RPMI8226 (cell line): ENCODE results near the gene INPP5A.
"Not testable (repeated sequence)": the region's sequence is repeated elsewhere in the genome, so short reads cannot be mapped to it uniquely, and the experiment has no call there.

ENCODE experiments used
- DNase-seq: peaks from one replicate; pipeline ENCODE4 v3.0.0-alpha.2; 2015

Gene INPP5A

DNA sequence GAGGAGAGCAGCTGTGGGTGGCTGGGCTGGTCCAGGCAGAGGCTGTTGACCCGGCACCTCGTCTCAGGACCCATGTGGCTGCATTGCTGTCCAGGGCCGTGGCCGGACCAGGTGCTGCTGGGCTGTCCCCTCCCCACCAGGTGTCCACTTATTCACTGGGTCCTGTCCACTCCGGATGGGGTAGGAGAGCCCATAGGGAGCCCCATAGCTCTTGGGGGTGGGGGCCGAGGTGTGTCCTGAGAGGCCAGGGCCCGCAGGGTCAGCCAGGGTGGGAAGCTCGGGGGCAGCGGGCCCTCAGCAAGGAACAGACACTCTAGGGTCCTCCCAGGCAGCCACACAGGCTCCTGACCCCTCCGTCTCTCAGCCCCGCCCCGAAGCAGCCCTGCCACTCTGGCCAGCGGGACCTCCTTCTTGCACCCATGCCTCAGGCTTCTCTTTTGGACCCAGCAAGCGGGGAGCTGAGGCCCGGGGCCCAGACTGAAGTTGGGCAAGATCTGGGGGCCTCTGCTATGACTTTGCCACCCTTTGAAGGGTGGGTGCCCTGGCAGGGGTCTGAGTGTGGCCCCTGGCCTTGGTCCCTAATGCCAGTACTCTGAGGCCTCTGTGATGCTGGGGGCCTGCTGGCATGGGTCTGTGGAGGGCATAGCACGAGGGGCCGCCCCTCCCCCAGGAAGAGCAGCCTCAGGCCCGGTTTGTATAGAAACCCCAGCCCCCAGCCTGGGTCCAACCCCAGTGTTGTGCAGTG lies 162.0 kb downstream of the INPP5A start:
- no peak for DNase-seq

DNA sequence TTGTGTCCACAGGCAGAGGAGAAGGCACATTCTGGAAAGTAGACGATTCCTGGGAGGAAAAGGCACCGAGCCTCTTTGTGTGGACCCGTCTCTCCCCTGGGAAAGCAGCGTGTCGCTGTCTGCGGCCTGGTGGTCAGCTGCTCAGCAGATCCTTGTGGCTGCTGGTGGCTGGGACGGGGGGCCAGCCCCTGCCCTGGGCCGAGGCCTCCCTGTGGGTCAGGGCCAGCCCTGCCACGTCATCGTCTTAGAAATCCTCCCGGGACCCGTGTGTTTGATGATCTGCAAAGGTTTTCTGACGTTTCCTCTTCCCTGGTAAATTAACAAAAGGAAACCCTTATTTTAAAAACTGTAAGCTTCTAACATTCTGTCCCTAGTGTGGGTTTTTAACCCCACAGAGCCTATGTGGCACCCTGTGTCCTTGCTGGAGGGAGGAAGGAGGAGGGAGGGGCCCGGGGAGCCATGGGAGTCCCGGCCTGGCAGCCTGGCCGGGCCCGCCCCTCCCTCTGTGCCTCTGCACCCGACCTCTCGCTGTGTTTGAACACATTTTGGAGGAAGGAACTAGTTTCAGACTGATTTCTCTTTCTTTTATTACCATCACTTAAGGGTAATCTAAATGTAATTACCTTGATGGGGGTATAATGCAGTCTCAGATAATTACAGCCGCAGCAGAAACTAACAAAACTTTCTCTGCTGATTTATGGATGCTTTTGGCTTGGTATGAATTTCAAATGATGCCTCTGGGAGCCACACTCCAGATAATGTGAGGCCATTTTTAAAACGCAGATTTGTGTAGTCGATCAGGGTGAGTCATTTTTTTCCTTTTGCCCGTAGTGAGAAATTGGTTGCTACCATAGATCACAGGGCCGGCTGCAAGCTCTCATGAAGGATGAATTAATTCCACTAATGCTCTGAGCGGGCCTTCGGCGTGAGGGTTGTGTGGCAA lies 162.8 kb downstream of the INPP5A start:
- no peak for DNase-seq

DNA sequence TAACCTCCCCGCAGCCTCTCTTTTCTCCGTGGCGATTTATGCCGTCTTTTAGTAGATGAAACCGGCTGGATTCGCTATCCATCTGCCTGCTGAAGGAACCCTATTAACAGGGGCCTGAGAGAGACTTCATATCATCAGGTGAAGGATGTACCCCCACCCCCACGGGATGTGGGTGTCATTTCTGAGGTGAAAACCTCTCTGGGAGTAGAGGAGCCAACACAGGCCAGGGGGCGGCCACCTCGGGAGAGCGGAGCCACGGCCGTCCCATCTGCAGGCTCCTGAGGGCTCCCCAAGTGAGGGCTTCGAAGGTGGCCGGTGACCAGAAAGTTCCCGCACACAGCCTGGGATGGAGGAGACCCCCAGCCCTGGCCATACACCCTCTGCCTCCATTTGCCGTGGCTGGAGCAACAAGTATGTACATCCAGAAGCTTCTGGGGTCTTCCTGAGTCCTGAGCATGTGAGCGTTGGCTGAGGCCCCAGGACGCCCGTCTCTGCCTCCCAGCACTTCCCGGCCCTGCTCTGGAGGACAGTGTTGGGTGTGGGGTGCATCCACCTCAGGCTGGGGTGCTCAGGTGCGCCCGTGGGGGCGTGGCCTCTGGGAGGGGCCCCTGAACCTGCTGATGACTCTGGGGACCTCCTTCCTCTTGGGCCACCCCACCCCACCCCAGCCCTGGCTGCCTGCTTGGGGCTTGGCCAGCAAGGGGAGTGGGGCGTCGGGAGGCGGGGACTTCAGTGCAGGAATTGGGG lies 163.7 kb downstream of the INPP5A start:
- no peak for DNase-seq

DNA sequence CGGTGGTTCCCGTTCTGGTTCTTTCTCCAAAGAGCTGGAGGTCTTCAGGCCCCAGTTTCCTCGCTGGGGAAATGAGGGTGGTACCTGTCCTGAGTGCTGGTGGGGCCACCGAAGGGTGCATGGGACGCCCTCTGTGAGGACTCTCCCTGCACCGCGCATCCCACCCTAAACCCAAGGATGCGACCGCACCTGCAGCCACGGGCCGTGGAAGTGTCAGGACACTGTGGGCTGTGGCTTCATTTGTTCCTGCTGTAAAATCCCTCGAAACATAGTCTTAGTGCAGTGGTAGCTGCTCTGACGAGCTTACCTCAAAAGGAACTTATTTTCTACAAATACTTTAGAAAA lies 164.2 kb downstream of the INPP5A start:
- DNase-seq, result no peak

DNA sequence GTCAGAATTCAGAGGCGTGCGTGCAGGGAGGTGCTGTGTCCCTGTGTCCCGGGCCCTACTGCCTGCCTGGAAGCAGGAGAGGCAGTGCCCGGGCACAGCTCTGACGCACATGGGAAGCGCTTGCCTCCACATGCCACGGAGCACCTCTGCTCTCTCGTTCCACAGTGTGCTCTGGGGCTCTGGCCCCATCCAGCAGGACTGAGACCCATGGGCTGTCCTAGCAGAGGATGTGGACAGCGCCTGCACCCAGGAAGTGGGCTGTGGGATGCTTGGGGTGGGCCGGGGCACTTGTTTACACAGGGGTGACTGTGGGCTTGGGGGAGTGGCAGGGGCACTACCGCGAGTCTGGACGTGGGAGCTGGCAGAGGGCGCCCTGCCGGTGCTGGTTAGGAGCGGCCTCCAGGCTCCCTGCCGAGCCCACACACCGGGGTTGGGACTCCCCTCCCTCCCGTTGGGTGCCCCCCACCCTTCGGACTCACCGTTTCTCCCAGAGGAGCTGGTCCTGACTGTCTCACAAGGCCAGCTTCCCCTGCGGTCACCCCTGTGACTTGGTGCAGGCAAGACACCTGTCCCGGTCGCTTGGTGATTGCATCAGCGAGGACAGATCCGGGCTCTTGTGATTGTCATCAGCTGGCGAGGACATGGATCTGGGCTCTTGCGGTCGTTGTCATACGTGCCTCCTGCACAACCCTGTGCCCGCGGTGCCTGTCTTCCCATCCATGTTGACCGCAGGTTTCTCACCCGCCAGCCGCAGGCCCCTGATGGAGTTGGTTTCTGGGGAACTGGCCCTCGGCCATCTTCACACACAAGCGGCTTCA lies 165.2 kb downstream of the INPP5A start:
- DNase-seq, result no peak

DNA sequence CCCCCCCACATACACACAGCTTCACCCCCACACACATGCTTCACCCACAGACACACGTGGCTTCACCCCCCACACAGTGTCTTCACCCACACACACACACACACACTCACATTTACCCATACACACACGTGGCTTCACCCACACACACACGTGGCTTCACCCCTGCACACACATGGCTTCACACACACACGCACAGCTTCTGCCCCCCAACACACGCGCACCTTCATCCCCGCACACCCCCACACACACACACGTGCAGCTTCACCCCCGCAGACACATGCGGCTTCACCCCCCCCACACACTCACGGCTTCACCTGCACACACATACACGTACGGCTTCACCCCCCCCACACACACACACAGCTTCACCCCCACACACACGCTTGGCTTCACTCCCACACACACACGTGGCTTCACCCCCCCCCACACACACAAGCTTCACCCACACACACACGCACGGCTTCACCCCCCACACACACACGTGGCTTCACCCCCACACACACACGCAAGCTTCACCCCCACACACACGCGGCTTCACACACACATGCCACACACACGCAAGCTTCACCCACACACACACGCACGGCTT lies 165.9 kb downstream of the INPP5A start:
- DNase-seq, result no peak

DNA sequence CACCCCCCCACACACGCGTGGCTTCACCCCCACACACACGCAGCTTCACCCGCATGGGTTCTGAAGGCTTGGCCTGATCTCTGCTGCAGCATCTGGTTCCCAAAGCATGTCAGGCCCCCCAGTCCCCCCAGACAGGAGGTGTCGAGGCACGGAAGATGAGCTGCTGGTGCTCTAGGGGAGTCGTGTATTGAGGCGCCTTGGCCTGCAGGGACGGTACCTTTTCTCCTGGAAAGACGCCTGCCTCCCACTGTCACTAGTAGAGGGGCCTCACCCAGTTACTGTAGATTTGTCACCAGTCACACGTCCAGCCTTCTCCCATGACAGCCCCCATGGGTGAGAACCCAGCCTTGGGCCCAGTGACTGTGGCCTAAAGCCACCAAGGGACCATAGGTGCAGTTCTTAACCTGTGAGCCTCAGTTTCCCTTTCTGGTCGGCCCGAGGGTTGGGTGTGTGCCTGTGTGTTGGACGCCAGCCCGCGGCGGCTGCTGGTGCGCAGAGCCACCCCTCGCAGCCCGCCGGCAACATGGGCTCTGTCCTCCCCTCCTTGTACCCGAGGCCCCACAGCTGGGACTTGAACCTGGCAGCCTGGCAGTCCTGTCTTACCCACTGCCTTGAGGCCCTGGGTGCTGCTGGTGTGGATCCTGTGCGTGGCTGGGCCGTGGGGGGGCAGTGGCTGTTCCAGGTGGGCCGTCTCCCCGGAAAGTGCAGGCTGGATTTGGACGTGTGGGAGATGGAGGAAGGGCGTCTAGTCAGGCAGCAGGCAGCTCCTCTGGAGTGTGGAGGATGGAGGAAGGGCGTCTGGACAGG lies 166.6 kb downstream of the INPP5A start:
- DNase-seq, result no peak

DNA sequence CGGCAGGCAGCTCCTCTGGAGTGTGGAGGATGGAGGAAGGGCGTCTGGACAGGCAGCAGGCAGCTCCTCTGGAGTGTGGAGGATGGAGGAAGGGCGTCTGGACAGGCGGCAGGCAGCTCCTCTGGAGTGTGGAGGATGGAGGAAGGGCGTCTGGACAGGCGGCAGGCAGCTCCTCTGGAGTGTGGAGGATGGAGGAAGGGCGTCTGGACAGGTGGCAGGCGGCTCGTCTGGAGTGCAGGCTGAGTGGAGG lies 167.2 kb downstream of the INPP5A start:
- DNase-seq, result not testable (repeated sequence)

DNA sequence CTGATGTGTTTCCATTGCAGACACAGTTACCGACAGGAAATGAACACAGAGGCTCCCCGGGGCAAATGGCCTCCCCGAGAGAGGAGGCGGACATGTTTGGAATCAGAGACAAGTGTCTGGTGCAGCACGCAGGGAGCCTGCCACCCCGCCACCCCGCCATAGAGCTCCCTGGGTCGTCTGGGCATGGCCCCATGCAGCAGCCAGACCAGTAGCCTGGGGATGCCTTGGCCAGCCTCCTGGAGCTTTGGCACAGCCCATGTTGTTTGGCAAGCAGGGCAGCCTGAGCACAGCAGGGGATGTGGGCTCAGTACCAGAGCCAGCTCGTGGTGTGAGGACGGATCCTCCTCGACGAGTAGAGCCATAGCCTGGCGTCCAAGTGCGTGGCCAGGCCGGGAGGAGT lies 167.6 kb downstream of the INPP5A start:
- DNase-seq, result no peak

DNA sequence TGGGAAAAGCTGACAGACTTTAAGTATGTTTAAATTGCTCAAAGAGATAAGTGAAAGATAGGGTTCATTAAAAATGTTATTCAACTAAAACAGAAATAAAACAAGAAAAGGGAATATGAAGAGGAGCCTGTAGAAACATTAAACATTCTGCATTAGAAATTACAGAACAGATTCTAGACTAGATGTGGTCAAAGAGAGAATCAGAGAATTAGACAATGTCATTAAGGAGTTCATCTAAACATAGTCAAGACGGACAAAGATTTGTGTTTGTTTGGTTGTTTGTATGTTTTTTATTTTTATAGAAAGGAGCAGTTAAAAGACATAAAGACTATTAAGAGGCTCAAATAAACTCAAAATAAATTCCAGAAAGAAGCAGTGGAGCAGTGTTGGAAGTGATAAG lies 168.4 kb downstream of the INPP5A start:
- no peak for DNase-seq

DNA sequence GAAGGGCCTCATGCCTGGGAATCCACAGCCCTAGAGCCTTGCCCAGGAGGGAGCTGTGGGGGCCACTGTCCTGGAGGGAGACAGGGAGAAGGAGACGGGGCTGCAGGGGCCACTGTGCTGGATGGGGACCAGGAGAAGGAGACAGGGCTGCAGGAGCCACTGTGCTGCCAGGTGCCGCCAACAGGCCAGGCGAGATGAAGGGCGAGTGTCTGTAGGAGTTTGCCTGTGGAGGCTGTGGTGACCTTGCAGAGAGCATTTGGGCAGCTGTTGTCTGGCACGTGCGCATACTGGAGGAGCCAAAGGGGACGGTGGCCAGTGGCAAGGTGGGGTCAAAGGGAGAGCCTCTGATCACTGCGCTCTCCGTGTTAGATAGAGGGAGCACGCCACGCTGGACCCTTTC lies 169.1 kb downstream of the INPP5A start:
- DNase-seq, result no peak

DNA sequence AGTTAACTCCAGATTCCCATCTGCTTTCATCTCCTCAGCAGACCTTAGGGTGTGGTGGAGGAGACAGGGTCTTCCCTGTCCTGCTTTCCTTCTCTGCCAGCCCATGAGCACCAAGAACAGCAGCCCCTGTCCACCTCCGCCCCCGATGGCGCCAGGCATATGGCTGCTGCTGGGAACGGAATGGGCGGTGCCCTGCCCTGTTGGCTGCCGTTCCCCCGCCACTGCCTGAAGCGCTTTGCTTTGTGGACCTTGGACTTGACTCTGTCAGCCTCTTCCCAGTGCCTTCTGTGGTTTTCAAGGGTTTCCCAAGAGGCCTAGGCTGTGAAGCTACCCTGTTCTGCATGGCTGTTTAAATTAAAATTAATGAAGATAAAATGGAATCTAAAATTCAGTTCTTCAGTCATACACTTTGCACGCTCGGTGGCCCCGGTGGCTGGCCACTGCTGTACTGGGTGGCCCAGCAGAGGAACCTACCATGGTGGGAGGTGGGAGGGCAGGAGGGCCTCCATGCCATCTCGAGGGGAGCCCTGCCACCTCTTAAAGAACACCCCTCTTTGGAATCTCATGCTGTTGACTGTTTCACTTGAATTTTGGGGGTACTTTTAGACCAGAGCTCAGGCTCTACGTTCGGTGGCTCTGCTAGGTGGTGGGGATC lies 169.7 kb downstream of the INPP5A start:
- DNase-seq, result no peak

DNA sequence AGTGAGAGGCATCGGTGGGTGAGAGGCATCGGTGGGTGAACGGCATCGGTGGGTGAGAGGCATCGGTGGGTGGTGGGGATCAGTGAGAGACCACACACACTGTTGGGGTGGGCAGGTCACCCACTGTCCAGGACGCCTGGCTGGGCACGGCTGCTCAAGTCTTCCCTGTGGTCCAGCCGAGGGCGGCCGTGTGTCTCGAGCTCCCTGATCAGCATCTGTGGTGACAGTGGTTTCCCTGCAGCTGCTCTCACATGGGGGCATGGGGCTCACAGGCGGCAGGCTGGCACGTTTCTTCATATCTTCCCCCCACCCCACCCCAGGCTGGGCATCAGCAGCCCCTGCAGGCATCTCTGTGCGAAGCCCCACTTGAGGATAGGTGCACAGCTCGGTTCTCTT lies 170.2 kb downstream of the INPP5A start:
- no peak for DNase-seq

DNA sequence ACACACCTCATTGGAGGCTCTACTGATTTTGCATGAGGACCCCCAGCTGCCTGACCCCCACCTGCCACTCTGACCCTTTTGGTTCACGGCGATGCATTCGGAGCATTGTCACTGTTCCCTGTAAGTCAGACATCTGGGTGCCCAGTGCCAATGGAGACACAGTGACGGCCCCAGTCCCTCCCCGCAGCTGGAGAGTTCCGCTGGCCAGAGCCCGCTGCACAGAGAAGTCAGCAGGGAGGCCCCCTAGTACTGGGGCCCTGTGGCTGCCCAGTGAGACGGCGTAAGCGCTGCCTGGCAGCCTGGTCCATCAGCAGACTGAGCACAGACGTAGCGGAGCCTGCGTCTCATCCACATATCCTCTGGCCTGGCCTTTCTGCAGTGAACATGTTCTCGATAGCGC lies 170.9 kb downstream of the INPP5A start:
- DNase-seq, result no peak

DNA sequence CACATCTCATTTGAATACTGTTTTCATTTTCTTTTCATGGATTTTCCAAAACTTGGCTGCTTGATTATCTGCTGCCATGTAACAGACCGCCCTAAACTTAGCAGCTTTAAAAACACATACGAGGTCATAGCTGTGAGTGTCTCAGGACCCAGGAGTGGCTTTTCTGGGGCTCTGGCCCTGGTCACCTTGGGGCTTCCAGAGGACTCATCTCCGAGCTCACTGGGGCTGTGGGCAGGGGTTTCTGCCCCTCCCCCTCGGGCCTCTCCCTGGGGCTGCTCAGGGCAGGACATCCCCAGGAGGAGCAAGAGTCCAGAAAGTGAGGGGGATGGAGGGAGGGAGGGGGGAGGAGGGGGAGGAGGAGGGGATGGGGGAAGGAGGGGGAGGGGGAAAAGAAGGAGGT lies 171.3 kb downstream of the INPP5A start:
- DNase-seq, result no peak

DNA sequence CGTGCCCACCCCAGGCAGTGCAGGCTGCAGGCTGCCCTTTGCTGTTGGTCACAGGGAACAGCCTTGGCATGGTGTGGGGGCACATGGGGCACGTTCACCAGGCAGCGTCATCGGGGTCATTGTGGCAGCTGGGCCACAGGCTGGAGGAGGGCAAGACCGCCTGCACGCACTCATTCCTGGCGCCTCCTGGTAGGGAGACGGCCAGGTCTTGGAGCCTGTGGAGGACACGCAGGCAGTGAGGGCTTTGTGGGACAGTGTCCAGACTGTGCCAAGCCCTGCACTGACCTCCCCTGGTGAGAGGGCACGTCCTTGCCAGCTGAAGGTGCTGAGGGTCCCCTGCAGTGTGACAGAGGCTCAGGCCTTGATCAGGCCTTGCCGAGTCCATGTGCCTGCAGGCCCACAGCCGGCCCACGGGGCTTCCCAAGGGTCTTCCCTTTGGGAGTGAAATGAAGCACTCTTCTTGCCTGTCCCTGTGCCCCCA lies 171.9 kb downstream of the INPP5A start:
- no peak for DNase-seq

DNA sequence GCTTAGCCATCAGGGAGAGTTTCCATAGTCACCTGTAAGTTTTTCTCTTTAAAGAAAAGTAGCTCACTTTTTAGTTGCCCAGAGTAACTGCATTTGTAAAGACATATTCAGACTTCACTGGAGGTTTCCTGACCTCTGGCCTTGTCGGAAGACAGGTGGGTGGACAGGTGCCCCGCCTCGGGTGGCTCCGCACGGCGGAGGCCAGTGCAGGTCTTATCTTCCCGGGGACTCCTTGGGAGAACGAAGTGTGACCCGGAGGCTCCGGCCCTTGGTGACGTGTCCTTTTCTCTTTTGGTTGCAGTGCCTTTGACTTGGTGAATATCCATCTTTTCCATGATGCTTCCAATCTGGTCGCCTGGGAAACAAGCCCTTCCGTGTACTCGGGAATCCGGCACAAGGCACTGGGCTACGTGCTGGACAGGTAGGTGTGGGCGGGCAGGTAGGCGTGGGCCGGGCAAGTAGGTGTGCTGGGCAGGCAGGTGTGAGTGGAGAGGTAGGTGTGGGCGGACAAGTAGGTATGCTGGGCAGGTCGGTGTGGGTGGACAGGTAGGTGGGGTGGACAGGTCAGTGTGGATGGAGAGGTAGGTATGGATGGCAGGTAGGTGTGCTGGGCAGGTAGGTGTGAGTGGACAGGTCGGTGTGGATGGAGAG lies 172.6 kb downstream of the INPP5A start:
- DNase-seq, result no peak

DNA sequence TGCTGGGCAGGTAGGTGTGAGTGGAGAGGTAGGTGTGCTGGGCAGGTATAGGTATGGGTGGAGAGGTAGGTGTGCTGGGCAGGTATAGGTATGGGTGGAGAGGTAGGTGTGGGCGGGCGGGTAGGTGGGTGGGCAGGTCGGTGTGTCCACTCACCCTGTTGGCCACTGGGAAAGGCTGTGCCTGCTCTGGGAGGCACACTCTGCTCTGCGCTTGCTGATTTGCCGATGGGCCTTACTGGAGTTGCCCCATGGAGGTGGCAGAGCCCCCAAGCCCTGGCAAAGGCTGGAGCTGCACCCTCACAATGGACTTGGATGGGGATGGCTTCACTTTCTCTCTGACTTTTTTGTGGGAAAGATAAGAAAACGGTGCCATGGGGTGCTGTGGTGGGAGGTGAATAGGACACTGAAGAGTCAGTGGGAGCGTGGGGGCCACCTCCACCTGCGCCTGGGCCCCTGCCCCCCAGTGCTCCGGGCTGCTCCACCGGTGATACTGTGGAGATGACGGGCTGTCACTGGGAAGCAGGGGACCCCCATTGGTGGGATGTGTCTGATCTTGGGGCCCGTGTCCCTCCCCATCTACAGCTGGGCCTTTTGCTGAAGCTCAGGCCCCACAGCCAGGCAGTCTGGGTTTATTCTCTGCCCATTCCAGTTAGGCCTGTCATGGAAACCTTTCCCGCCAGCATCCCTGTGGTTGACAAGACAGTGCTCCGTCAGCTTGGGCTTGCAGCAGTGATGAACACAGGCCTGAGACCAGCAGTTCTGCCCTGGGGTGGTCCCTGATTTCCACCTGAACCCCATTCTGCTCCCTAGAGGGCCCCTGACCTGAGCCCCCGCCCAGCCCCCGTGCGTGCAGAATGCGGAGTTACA lies 173.4 kb downstream of the INPP5A start:
- no peak for DNase-seq

DNA sequence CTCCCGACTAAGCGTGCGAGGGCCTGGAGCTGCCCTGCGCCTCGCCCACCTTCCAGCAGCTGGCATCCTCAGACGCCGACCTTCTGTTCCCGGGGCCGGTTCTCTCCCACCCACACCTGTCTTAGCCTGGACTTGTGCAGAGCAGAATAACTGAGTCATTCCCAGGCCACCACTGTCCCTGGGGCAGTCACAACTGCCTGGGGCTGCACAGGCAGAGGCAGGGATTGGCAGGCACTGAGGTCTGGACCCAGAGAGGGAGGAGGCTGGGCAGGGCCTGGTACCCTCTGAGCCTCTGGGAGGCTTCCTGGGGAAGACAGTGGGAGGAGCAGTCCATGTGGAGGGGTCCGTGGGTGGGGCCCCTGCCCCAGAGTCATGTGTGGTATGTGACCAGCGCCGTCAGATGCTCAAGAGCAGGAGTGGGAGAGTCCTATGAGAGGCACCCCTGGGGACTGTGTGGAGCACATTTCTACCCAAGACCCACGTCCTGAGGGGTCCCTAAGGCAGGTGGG lies 174.1 kb downstream of the INPP5A start:
- no peak for DNase-seq
